NB4 (cell line): ENCODE results near the gene CRIP1.

Source experiments
- DNase-seq: peaks from one replicate; pipeline ENCODE4 v3.0.0; 2010; ENCODE audit warnings: low read depth
- H3K4me3 ChIP-seq: one replicate; pipeline ENCODE4 v1.5.1; 2011; ENCODE audit warnings: mild to moderate bottlenecking, low read depth, low read length, moderate library complexity
- MAX ChIP-seq: IDR thresholded peaks from 2 replicates; pipeline ENCODE4 v1.6.1; 2011; ENCODE audit warnings: low read depth, low read length
- MYC ChIP-seq: IDR thresholded peaks from 2 replicates; pipeline ENCODE4 v1.6.1; 2011; ENCODE audit warnings: low read depth, low read length
- POLR2A ChIP-seq: IDR thresholded peaks from 2 replicates; pipeline ENCODE4 v1.6.1; 2011; ENCODE audit warnings: mild to moderate bottlenecking; ENCODE audit not compliant: insufficient read length; ENCODE audit errors: extremely low read depth
- TF ChIP-seq, protein P1 (sequence below): IDR thresholded peaks from one replicate; pipeline ENCODE4 v1.5.1; 2012; ENCODE audit warnings: low read depth, low read length

The CRIP1 gene, protein sequence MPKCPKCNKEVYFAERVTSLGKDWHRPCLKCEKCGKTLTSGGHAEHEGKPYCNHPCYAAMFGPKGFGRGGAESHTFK

DNA sequence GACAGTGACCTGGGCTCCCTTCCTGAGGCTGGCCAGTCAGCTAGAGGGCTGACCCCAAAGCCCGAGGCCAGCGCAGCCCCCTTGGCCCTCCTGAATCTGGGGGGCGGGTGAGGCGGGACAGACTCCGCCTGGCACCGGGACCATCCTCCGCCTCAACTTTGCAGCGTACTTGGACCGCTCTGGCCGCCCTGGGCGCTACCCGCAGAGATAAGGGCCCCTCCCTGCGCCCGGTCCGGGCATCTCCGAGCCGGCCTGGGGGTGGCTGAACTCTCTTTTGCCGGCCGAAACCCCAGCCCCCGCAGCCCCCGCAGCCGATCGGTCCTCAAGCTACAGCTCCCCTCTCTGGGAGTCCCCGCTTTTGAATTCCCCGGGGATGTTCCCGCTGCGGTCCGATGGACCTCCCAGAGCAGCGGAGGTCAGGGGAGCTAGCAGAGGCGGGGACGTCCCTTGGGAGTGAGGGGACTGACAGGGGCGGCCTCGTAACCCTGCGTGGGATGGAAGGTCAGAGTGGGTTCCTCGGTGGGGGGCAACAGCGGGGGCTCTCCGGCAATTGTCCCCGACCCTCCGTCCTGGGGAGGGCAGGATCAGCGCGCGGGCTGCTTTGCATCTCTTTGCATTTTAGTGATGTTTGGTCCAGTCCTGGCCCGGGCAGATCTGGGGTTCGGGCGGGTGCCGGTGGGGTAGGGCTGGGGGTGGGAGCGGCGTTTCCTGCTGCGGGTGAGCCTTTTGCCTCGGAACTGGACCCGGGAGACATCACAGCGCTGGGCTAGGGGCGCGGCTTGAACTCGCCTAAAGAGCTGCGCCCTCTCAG lies at the start of gene CRIP1:
CRIP1 (plus strand) TSS at position 724 of the 811 bp plus-strand sequence. CDS start 374 bp downstream, outside the sequence.
- TF ChIP-seq MAX (no peak), MYC (no peak), POLR2A (no peak)
- TF ChIP-seq, protein P1, sequence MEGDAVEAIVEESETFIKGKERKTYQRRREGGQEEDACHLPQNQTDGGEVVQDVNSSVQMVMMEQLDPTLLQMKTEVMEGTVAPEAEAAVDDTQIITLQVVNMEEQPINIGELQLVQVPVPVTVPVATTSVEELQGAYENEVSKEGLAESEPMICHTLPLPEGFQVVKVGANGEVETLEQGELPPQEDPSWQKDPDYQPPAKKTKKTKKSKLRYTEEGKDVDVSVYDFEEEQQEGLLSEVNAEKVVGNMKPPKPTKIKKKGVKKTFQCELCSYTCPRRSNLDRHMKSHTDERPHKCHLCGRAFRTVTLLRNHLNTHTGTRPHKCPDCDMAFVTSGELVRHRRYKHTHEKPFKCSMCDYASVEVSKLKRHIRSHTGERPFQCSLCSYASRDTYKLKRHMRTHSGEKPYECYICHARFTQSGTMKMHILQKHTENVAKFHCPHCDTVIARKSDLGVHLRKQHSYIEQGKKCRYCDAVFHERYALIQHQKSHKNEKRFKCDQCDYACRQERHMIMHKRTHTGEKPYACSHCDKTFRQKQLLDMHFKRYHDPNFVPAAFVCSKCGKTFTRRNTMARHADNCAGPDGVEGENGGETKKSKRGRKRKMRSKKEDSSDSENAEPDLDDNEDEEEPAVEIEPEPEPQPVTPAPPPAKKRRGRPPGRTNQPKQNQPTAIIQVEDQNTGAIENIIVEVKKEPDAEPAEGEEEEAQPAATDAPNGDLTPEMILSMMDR = no peak
- no peak for DNase-seq
- H3K4me3 ChIP-seq = no peak within 1 kb of the TSS

DNA sequence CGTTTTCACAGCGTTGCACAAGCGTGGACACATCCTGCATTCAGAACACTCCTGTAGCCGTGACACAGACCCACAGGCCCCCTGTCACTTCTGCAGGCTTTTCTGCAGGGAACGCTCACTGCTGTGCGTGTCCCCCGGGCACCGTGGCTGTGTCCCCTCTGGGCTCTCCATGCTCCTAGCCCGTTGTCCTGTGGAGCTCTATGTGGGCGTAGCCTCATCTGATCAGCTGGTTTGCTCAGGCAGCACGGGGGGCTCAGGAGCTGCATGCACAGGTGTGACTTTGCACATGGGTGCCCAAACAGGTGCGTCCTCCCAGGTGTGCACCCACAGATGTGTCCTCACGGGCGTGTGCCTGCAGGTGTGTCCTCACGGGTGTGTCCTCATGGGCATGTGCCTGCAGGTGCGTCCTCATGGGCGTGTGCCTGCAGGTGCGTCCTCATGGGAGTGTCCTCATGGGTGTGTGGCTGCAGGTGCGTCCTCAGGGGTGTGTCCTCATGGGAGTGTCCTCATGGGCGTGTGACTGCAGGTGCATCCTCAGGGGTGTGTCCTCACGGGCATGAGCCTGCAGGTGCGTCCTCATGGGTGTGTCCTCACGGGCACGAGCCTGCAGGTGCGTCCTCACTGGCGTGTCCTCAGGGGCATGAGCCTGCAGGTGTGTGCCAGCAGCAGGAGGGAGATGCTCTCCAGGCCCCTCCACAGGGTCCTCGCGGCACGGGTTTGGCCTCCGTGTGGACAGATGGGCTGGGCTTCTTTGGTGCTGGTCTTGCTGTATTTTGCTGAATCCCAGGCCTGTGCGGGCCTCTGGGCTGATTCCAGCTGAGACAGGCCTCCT lies 49.6 kb upstream of the CRIP1 start:
- no peak overlapping the region for H3K4me3 ChIP-seq
- no peak for DNase-seq
- no peak for TF ChIP-seq MAX
- TF ChIP-seq MYC = no peak
- no peak for TF ChIP-seq POLR2A
- TF ChIP-seq, protein P1 = no peak

DNA sequence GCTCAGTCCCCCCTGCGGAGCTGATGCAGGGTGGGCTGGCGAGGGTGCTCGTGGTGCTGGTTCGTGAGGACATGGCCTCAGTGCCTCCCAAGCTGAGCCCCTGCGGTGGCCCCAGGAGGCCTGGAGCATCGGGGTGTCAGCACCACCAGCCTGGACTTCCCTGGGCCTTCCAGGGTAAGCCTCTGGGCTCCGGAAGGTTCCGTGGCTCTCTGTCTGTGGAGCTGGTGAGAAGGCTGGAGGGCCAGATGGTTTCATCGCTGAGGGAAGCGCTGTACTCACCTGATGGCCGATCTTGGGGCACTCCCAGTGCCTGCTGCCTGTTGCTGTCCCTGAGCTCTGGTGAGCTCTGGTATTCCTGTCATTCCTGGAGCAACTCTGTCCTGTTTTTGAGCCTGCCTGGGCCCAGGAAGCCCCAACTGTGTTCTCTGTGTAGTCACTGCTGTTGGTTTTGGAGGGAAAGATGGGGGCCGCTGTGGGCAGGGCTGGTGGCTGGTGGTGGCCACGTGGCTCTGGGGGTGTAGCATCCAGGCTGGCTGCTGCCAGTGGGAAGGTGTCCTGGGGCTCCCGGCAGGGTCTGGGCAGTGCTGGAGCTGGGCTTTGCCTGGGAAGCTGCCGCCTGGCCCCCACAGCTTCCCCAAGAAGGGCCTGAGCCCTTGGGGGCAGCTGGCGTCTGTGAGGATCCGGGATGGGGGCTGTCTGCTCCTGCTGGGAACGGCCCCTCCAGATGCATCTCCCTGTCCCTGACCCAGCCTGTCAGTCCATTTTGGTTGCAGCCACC lies 48.8 kb upstream of the CRIP1 start:
- H3K4me3 ChIP-seq = no peak overlapping the region
- DNase-seq = no peak
- TF ChIP-seq, protein P1 = no peak
- TF ChIP-seq MAX = no peak
- TF ChIP-seq MYC = no peak
- no peak for TF ChIP-seq POLR2A

GRCh38 chr14:105439179-105439578 lies 47.5 kb upstream of the CRIP1 start:
- no peak overlapping the region for H3K4me3 ChIP-seq
- DNase-seq = no peak
- TF ChIP-seq MYC (no peak), POLR2A (no peak), MAX (no peak)
- TF ChIP-seq, protein P1 = no peak
